Activated naive CD4-positive, alpha-beta T cell treated with Interleukin-2 at 50 U/mL for 16 hours (primary cell): ENCODE measurements around the gene PLSCR4.
"Not testable (repeated sequence)": the region's sequence is repeated elsewhere in the genome, so short reads cannot be mapped to it uniquely, and the experiment has no call there.

Experiments
- DNase-seq: peaks from one replicate; pipeline ENCODE4 v3.0.0-alpha.2; 2020

Gene PLSCR4

GRCh38 chr3:146250449-146251382 lies at the start of gene PLSCR4:
PLSCR4 (minus strand) TSS chr3:146251105; CDS start chr3:146222071, 29,034 bp downstream.
- no peak for DNase-seq

- not testable (repeated sequence) for DNase-seq
Measured at GRCh38 chr3:146293401-146293800, 42.5 kb upstream of the PLSCR4 start.

- no peak for DNase-seq
Measured at GRCh38 chr3:146283781-146284445, 33.0 kb upstream of the PLSCR4 start.

DNA sequence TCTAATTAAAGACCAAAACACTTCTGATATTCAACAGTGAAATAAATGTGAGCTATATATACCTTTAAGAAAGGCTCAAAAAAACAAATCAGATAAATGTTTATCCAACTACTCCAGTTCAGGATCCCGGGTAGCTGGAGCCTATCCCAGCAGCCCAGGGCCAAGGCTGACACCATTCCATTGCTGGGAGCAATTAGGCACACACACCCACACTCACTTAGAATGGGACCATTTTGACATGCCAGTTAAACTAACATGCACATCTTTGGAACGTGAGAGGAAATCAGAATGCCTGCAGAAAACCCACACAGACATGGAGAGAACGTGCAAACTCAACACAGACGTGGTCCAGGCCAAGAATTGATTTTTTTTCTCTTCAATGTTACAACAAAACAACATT lies 30.0 kb upstream of the PLSCR4 start:
- DNase-seq, result no peak

DNA sequence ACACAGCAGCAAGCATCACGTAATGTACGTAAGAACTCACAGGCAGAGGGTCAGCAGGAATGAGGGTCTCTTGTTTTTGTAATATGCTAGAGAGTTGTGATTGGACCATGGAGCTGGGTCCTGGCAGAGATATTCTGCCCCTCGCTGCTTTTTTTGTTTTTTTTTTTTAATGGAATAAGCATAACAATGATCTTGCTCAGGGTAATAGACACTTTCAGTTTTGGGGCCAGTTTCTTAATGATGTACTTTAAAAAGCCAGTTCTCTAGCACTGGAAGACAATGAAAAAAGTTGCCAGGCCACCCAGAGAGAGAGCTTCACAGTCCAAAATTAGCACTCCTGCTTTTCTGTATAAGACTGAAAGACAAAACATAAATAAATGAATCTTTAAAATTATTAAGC lies 29.0 kb upstream of the PLSCR4 start:
- DNase-seq, result no peak

- DNase-seq, result no peak
Measured at GRCh38 chr3:146279013-146279412, 28.1 kb upstream of the PLSCR4 start.

DNA sequence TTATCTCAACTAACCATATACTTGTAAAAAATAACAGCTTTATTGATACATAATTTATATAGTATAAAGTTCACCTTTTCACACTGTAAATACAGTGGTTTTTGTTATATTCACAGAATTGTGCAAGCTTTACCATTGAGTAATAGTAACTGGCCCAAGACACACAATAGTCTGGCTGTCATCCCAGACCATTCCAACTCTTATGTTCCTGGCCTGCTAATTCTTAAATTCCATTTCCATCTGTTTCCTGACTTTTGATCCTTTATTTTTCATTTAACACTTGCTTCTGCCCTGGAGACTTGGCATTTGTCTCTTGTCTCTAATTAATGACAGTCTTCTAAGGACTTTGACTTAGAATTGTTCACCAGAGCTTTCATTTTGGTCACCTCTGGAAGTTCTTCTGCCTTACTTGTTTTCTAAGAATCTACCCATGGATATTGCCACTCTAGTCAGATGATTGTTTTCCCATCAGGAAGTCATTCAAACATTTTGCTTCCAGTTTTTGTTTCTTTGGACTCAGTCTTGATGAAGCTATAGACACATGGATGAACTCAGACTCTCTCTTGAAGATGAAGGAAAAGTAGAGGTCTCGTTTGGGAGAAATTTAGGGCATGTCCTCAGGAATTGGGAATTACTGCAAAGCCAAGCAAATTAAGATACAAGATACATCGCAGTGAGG lies 27.2 kb upstream of the PLSCR4 start:
- DNase-seq, result no peak

GRCh38 chr3:146275476-146275875 lies 24.6 kb upstream of the PLSCR4 start:
- DNase-seq, result no peak

- DNase-seq, result no peak
Measured at GRCh38 chr3:146274833-146275232, 23.9 kb upstream of the PLSCR4 start.

DNA sequence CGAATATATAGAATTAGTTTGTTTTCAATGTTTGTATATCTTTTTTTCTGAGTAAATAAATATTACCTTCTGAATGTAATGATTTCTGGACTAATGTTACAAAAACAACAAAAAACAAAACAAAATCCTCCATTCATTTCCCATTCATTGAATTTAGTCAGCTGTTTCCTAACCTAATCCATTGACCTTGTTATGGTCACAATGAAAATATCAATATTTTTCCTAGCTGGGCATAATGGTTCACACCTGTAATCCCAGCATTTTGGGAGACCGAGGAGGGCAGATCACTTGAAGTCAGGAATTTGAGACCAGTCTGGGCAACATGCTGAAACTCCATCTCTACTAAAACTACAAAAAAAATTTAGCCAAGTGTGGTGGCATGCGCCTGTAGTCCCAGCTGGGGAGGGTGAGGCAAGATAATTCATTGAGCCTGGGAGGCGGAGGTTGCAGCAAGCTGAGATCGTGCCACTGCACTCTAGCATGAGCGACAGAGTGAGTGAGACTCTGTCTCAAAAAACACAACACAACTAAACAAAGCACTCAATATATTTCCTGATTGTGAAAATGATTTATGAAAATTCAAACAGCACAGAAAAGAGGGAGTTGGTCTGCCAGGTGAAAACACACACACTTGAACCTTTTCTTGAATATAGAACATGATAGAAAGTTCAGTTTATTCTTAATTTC lies 23.0 kb upstream of the PLSCR4 start:
- DNase-seq, result no peak

DNA sequence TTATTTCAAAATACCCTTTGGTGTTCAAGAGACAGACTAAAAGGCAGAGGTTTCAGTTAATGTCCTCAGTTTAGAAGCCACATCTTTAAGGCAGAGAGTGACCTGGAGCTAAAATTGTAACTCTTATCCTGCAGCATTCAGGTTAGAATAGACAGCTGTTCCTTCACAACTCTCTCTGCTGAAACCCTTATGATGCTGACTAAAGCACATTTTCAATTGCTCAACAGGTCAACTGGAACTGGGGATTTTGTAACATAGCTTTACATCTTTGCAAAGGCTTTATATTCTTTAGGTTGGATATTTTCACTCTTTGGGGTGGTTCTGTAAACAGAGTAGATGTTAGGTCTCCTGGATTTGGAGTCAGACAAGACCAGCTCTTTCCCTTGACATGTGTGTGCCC lies 20.3 kb upstream of the PLSCR4 start:
- DNase-seq, result no peak

- no peak for DNase-seq
Measured at GRCh38 chr3:146269271-146269670, 18.4 kb upstream of the PLSCR4 start.

- no peak for DNase-seq
Measured at GRCh38 chr3:146268535-146269219, 17.8 kb upstream of the PLSCR4 start.

GRCh38 chr3:146265720-146266119 lies 14.8 kb upstream of the PLSCR4 start:
- DNase-seq, result no peak

DNA sequence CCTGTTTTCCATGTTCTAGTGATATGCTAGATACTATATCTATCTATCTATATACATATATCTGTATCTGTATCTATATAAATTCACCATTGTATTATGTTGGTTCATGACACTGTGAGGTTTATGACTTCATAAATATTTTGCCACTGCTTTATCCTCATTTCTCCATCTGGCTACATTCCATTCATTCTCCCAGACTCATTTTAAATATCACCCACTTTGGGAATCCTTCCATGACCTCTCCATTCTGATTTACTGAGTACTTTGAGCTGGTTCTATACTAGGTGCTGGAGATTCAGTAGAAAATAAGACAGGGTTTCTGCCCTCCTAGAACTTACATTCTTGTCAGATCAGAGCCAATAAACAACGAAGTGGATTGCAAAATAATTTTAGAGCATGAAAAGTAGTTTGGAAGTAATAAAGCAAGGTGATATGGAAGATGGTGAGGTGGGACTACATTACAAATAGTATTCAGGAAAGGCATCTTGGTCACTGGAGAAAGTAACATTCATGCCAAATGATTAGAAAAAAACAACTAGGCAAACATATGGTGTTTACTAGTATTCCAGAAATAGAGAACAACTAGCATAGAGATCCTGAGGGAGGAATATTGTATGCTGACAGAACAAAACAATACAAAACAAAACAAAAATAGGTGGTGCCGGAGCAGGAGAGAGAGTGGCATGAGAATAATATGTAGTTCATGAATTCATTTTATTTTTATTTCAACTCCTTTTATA lies 11.6 kb upstream of the PLSCR4 start:
- no peak for DNase-seq

DNA sequence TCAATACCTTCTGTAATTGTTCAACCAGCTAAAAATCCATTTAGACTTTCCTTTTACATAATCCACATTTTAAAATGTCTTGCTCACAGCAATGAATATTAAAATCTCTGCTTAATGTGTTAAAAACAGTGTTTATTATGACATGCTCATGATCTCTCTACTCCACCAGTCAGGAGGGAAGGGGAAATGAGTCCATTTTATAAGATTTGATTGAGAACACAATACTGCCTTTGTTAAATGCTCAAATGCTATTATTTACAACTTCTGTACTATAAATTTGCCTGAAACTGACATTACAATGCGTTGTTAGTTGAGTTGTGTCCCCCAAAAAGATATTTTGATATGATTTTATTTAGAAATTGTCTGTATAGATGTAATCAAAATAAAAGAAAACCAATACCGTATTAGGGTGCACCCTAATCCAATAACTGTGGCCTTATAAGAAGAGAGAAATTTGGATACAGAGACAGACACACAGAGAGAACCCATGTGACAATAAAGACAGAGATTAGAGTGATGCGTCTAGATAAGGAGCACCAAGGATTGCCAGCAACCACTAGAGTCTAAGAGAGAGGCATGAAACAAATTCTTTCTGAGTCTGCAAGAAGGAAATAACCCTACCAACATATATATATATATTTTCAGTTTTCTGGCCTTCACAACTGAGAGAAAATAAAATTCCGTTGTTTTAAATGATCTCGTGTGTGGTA lies 9.1 kb upstream of the PLSCR4 start:
- DNase-seq, result no peak

GRCh38 chr3:146256851-146257486 lies 6.1 kb upstream of the PLSCR4 start:
- DNase-seq, result no peak

DNA sequence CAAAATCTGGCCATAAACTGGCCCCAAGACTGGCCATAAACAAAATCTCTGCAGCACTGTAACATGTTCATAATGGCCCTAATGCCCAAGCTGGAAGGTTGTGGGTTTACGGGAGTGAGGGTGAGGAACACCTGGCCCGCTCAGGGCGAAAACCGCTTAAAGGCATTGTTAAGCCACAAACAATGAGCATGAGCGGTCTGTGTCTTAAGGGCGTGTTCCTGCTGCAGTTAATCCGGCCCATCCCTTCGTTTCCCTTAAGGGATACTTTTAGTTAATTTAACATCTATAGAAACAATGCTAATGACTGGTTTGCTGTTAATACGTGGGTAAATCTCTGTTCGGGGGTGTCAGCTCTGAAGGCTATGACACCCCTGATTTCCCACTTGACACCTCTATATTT lies 1.5 kb upstream of the PLSCR4 start:
- DNase-seq, result not testable (repeated sequence)

GRCh38 chr3:146249921-146250320 lies 984 bp downstream of the PLSCR4 start:
- no peak for DNase-seq

- DNase-seq, result no peak
Measured at GRCh38 chr3:146247911-146248310, 3.0 kb downstream of the PLSCR4 start.
